ENCODE data around the gene ZNF618.

DNA sequence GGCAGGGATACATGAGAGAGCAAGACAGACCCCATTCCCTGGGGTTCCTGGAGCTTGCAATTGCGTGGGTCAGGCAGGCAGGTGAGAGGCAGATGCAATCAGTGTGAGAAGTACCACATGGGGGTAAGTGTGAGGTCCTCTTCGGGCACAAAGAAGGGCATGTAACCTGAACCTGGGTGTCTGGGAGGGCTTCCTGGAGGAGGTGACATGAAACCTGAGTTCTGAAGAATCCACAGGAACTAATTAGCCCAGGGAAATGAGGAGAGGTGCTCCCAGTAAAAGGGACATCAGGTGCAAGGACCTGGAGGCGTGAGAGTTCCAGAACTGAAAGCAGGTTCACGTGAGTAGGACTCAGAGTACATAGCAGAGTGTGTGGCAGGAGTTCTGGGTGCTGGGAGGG, 199.5 kb downstream of the ZNF618 start:
- TF ChIP-seq POLR2A (IDR thresholded peaks at IDR 0.05; ENCODE audit: low read depth, low read length) (no peak), POLR2AphosphoS5 (IDR thresholded peaks at IDR 0.05; ENCODE audit: low read depth, low read length) (no peak), TAF1 (IDR thresholded peaks at IDR 0.05; ENCODE audit: borderline replicate concordance, low read depth, low read length) (no peak)

Data from GM12892 (cell line).